ENCODE results near the gene ZPR1. TPM values are rescaled to one million over a fixed set of nuclear protein-coding genes. Genes with fewer than 3 reads are reported as not detected.

Gene ZPR1
- total RNA-seq, 1 experiment from 2014 or later, result 44.7 TPM

DNA sequence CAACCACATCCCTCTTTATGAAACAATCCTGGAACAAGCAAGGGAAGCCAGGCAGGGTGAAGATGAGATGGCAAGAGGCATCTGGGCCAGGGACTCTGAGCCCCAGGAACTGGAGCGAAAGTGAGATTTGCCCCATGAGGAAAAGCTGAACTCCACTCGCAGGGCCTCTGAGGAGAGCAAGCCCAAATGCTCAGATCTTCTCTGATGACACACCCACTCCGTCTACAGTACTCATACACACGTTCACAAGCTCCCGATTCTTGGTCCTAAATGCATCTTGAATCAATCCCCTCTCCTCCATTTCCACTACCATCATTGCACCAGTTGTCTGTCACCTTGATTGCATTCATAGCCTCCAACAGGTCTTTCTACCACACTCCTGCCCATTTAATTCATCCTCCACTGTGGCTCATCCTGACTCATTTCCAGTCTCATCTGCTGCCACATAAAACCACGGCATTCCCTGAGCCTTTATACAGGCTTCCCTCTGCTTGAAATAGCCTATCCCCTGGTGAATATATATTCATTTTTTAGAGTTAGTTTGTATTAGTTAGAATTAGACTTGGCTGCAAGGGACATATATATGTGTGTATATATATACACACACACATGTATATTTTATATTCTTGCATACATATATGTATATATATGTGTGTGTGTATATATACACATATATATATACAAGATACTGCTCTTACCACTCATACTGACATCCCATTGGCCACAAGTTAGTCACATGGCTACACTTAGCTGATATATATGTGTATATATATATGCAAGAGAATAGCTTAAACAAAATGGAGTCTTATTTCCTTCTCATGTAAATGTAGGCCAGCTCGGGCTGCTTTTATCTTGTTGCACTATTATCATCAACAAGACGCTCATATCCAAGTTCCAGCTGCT, 5.3 kb upstream of the ZPR1 start:
- peak; percentile 27 for DNase-seq (ENCODE audit: low spot score)

DNA sequence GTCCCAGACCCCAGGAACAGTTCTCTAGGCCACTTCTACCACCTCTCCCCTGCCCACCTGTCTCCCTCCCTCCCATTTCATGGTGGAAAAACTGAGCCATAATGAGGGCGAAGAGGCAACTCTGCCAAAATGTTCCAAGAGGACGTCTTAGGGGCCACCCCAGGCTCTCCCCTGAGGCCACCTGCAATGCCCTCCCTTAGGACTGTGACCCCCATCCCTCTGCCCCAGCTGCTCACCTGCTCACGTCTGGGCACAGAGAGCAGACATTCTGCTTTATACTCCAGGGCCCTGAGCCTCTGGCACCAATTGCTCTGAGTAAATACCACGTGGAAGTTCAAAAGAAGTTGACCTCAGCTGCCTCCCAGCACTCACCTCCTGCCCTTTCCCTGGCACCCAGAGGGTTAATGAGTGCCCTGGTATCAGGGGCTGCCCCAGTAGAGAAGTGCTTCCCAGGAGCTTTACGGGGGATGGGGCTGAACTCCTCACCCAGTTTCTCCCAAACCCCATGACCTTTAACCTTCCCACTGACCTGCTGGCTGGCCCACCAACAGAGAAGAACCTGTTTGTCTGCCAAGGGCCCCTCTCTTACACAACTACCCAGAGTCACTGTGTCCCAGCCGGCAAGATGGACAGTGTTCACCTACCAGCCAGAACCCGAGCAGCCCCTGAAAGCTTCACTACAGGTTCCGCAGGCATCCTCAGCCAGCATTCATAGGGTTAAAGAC, 4.5 kb upstream of the ZPR1 start:
- no peak for DNase-seq (ENCODE audit: low spot score)

DNA sequence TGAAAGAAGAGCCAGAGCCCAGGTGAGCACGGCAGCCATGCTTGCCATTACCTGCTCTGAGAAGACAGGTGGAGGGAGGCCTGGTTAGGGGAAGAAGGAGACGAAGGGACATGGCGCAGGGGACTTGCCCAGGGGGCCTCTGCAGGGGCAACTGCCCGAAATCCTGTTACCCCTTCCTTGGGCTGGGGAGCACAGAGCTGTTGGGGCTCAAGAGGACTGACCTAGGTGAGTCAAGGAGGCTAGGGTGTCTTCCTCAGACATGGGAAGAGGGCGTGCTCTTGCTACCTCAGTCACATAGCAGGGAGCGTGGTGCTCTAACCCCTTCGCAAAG, 4.0 kb upstream of the ZPR1 start, which contains the start of gene APOA5:
Gene APOA5 (minus strand): TSS at position 67 of the 331 bp plus-strand sequence. CDS start 19 bp downstream, at position 48.
- DNase-seq (ENCODE audit: low spot score), result no peak

DNA sequence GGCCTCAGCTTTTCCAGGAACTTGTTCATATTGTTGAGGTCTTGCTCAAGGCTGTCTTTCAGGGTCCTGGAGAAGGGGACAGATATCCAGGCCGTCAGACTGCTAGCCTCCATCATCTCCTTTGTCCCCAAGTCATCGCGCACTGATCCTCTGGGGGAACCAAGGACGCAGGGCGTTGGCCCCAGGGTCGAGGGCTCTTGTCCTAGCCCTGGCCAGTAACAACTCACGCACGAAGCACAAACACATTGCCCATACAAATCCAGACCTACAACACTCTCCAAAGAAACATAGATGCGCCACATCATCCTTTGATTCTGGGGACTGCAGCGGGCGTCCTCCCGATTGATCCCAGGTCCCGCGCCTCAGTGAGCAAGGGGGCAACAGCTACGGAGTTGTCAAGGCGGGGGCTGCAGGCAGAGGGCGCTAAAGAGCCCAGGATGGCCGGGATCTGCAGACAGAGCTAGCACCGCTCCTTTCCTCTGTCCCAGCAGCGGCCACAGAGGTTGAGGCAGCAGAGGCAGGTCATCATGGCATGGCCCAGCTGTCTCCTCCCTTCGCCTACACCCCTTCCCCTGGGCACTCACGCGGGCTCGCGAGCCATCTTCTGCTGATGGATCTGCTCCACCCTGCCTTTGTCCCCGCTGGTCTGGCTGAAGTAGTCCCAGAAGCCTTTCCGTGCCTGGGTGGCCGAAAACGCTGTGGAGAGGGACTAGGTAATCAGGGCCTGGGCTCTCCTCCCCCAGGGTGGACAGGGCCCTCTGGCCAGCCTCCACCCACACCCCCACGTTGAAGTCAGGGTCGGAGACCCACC, 3.4 kb upstream of the ZPR1 start:
- no peak for DNase-seq (ENCODE audit: low spot score)

DNA sequence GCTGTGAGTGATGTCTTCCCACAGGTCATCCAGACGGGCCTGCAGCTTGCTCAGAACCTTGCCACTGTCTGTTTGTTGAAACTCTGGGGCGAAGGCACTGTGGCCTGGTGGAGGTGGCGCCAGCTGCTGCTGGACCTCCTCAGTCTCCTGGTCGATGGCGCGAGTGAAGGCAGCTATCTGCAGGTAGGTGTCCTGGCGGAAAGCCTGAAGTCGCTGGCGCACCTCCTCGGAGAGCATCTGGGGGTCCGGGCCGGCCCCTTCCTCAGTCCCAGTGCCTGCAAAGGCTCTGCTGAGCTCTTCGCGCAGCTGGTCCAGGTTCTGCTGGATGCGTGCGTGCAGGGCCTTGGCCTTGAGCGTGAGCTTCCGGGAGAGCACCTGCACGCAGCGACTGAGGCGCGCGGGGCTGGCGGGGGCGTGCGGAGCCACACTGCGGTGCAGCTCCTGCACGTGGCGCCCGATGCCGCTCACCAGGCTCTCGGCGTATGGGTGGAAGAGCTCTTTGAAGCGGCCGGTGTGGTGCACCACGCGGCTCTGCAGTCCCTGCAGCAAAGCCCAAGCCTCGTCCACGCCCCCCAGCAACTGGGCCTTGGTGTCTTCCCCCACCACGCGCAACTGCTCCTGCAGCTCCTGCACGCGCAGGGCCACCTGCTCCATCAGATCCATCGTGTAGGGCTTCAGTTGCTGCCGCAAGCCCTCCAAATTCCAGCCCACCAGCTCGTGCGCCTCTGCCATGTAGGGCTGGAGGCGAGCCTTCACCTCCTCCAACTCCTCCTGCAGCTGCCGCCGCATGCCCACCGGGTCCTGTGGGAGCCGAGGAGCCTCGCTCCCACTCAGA, 2.6 kb upstream of the ZPR1 start:
- no peak for DNase-seq (ENCODE audit: low spot score)

DNA sequence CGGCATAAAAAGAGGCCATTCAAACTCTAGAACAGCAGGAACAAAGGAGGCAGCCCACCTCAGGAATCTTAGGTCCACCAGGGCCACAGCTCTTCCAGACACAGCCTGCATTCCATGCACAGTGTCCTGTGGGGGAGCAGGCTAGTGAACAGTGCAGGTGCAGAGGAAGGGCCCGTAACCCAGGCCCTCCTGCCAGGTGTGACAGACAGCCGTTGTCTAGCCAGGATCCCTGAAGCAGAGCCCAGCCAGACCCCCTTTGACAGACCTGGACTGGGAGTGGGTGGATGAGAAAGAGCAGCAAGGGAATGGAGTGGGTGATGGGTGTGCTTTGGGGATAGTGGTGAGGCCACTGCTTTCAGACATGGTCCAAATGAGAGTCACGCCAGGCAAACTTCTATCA, 1.2 kb upstream of the ZPR1 start:
- no peak for DNase-seq (ENCODE audit: low spot score)

DNA sequence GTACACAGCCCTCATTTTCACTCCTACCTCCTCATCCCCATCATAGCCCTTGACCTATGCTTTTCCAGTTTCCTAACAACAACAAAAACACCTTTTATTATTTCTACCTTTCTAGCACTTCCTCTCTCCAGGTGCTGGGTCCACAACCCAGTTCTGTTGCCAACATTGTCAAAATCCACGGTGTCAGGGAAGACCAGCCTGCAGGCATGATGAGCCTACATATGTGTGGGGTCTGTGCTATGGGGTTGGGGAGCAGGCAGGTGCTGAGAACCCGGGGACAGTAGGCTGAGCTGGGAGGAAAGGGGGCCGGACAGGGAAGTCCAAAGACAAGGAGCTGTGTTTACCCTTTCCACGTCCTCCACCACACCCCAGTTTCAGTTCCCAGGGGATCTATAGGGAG, 711 bp upstream of the ZPR1 start:
- DNase-seq (ENCODE audit: low spot score), result no peak

DNA sequence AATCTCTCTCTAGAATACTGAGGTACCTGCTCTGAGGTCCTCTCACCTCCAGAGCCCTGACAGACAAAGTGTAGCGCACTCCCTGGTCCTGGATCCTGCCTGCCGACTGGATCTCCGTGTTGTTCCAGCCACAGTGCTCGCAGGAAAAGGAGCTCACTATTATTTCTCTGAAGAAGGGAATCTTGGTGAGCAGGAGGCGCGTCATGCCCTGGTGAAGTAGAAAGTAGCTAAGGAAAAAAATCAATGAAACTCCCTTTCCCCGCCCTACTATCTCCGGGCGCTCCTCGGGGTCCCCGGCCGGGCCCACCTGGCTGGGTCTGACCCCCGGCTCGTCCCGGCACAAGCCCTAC, 412 bp downstream of the ZPR1 start:
- DNase-seq (ENCODE audit: low spot score), result no peak

DNA sequence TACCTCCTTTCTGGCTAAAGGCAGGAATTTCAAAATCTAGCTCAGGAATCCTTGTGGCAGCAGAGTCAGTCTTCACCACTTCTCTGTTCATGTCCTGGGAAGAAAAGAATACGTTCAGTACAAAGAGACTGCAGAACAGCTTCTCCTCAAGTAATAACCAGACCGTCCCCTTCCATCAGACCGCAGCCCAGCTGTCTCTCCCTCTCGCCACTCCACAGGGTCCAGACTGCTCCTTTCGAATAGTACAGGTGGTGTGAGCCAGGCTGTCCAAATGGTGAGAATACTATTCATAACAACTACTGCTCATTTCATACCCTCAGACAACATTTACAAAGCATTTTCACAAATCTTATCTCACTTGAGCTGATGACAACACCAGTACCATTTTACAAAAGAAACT, 857 bp downstream of the ZPR1 start:
- DNase-seq (ENCODE audit: low spot score), result no peak

DNA sequence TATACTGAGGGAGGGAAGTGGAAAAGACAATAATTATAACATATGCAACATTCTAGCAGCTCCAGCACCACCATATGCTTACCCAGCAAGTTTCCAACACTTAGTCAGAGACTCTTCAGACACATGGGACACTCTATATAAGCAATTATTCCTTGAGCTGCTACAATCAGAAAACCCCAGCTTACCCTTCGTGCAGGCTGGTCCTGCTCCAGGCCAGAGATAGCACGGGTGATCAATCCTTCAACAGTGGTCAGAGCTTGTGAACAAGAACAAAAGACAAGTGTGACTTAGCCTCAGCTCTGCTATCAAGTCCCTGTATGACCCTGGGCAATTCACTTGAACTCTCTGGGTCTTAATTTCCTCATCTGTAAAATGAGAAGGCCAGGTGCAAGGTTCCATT, 1.5 kb downstream of the ZPR1 start:
- no peak for DNase-seq (ENCODE audit: low spot score)

DNA sequence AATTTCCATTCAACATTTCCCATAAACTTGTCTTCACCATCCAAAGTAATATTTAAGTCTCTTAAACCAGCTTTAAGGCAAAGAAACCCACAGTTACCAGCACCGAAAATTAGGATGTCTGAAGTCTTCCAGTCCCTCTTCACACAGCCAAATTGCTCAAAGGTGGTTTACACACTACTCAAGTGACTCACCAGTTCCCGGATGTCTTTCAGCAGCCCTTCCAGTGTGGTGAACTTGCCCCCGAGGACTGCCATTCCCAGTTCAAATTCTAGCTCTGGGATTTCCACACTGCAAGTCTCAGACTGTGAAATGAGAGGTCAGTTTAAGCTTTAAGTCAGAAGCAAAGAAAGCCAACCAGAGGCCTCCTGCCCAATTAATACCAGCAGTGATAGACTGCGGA, 5.1 kb downstream of the ZPR1 start:
- no peak for DNase-seq (ENCODE audit: low spot score)

DNA sequence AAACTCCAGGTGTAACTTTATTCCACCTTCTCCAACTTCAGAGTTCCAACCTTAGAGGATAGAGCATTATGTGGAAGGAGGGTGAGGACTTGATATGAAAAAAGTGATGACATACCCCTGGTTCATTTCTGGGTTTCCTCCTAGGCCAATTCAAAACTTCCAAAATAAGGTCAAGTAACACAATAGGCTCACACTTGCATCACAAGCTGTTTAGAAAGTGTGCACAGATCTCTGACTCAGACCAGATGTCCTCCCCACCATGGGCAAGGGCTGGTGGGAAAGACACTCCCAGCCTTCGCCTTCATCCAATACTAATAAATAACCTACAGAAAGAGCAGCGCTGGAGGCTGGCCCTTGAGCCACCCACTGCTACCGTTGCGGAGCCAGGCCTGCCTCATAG, 9.3 kb downstream of the ZPR1 start:
- no peak for DNase-seq (ENCODE audit: low spot score)

DNA sequence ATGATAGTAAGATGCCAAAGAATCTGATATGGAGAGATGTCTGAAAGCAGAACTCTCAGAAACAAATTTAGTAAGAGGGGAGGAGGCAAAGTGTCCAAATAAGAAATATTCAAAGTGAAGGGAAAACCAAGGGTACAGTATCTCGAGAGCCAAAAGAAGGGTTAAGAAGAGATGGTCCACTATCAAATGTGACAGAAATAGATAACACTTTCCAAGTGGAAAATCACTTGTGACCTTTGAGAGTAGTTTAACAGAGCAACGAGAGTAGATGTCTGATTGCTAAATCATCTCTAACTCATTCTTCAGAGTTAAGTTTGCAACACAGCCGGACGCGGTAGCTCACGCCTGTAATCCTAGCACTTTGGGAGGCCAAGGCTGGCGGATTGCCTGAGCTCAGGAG, 10.8 kb downstream of the ZPR1 start:
- no peak for DNase-seq (ENCODE audit: low spot score)

DNA sequence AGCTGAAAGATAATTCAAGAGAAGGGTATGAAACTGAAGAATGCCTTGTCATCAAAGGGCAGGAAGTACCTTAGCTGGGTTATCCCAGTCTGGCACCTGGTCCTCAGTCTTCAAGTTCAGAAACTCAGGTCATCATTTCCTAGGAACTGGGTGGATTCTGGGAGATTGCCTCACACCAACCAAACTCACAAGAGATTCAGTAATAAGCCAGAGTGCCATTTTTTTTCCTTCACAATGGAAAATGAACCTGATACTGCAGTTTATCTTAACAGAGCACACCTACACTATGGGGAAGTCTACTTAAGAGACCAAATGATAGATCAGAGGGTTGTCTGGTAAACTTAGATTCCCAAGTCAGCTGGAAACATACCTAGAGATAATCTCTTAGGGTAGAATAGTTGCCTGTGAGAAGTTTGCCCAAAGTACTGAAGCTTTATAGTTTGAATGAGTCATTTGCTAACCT, 11.3 kb downstream of the ZPR1 start:
- DNase-seq (ENCODE audit: low spot score), result no peak

DNA sequence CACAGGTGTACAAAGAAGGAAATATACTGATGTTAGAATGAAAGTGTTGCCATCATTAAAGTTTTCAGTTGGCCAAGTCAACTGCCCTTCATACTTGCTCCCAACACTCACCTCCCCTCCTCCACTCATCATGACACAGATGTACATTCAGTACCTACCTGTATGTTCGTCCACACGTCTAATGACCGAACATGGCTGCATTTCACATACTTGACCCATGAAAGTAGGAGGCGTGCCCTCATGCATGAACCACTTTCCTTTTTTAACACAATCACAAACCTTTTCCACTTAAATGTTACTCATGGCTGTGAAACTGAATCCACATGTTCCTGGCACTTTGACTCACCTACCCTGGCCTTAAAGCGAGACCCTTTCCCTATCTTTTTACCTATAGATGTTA, 11.8 kb downstream of the ZPR1 start:
- no peak for DNase-seq (ENCODE audit: low spot score)

DNA sequence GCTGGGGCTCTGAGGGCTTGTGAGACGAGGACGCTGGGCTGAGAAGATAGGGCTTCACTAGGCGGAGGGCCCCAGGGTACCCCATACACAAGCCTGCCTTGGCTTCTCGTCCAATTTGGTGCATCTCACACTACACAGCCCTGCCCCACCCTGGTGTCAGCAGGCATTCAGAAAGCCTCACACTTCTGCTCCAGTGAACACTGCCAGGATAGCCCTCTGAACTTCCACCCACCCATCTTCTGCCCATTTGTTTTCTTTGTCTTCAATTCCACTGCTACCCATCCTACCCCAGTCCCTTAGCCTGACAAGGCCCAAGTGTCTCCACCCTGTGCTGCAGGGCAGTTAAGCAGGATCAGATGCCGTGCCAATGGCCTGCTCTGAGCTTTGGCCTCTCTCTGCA, 13.2 kb downstream of the ZPR1 start:
- no peak for DNase-seq (ENCODE audit: low spot score)

DNA sequence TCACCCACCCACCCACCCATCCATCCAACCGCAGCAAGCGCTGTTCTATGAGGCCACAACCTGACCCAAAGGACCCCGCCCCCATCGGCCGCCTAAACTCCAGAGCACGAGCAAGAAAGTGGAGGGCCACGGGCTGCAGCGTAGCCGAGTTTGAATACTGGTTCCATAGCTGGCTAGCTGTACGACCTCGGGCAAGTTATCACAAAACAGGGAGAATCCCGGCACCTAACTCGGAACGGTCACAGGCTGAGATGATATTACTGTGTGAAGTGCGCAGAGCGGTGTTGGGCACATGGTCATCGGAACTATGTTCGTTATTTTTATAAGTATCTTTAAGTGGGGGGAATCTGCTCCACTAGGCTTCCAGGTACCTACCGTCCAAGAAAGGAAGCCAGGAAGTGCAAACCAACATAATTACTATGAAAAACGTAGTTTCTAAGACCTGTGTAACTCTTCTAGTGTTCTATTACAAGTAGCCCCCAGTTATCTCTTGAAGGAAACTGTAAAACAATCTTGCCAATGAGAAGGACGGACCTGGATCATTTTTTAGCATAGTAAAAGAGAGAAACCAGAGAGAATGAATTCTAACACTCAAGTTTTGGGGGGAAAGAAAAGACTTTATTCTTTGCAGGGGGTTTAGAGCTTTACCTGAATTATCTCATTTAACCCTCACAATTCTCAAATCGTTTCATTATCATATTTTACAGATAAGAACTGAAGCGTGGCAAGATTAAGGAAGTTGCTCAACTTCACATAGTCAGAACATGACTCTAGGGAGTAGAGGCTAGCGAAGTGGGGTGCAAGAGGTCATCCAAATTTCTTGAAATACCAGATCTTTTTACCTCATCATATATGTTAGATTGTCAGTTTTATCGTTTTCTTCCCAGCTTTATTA, 14.4 kb downstream of the ZPR1 start:
- DNase-seq (ENCODE audit: low spot score), result no peak

DNA sequence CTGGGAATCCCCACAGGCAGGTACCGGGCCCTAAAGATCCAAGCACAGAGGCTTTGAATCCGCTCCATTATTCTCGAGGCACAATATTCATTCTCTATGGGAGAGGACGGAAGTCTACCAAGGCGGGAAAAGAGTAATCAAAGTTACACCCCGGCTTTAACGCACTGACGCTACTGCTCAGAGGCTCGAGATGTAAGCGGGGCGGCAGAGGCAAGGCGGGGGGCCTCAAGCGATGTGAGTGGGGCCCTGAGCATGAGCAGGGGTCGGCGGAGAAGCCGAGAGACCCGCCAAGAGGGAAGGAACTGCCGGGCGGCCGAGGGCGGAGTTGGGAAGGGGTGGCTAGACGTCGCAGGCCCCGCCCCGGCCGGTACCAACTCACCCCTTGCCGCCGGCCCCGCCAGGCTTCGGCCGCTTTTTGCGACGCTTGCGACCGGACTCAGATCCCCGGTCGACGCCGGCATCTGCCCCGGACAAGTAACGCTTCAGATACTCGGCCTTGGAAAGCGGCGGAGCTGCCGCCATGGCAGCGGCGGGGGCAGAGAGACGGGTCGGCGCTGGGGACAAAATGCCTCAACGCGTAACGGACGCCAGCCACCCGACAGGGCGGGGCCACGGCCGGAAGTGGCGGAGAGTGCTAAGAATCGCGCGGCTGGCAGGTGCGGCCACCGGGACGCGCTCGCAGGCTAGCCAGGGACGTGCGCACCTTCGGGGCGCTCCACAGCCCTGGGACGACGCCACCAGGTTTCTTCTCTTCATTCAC, 15.2 kb downstream of the ZPR1 start, which contains the start of gene BUD13:
Gene BUD13 (minus strand): TSS at position 545 of the 760 bp plus-strand sequence. CDS start 23 bp downstream, at position 522.
- peak; percentile 64 for DNase-seq (ENCODE audit: low spot score)

DNA sequence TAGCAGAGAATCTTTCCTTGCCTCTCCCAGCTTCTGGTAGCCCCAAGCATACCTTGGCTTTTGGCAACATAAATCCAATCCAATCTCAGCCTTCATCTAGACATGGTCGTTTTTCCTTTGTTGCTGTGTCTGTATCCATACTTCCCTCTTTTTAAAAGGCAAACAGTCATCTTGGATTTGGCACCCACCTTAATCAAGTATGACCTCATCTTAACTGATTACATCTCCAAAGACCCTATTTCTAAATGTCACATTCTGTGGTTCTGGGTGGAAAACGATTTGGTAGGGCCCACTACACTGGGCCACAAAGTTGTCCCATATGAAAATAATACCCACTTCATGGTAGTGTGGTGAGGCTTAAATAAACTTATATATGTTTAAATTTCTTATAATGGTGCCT, 15.9 kb downstream of the ZPR1 start:
- no peak for DNase-seq (ENCODE audit: low spot score)

DNA sequence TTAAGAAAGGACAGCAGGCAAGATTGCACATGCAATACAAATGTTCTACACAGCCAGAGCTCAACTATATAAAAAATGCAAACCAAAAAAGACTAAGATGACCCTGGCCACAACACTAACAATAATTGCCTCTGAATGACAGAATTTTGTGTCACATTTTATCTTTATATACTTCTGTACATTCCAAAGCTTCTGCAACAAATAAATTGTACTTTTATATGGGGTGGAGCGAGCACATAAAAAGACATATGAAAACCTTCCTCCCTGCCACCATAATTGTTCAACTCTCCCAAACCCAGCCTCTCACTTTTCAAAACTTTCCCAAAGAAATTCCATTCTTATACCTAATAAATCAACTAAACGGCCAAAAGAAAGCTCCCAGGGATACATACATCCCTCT, 25.7 kb downstream of the ZPR1 start:
- DNase-seq (ENCODE audit: low spot score), result no peak

Data from A172 (cell line).